Esophagus muscularis mucosa (tissue), 4 donors: ENCODE measurements around the gene DAB1. TPM values are rescaled to one million over a fixed set of nuclear protein-coding genes. Genes with fewer than 3 reads are reported as not detected.

Experiments
- DNase-seq: peaks from one replicate; pipeline ENCODE4 v3.0.0-alpha.2; 2017; ENCODE audit errors: extremely low spot score
- H3K27ac ChIP-seq, 4 donors: fragments of 200-600 bp; sonication (generic); replicated peaks in 1 of 4; 1 replicate in 3 of 4; 2 replicates in 1 of 4; pipeline ENCODE4 v1.5.1; 2016 to 2019; ENCODE audit warnings: mild to moderate bottlenecking in 1 of 4
- H3K27me3 ChIP-seq, 4 donors: fragments of 200-600 bp; sonication (generic); one replicate each; pipeline versions ENCODE4 v1.5.1 to v1.6.0; 2016 to 2019
- H3K36me3 ChIP-seq, 4 donors: fragments of 200-600 bp; sonication (generic); one replicate each; pipeline ENCODE4 v1.5.1; 2016 to 2019
- H3K4me1 ChIP-seq, 4 donors: fragments of 200-600 bp; sonication (generic); one replicate each; pipeline ENCODE4 v1.5.1; 2016 to 2019
- H3K4me3 ChIP-seq, 4 donors: fragments of 200-600 bp; sonication (generic); 1 replicate in 2 of 4; 2 replicates in 2 of 4; pipeline ENCODE4 v1.5.1; 2016 to 2019; ENCODE audit warnings: mild to moderate bottlenecking in 4 of 4, moderate library complexity in 1 of 4
- H3K9me3 ChIP-seq, 4 donors: fragments of 200-600 bp; sonication (generic); 1 replicate in 3 of 4; 2 replicates in 1 of 4; pipeline ENCODE4 v1.5.1; 2016 to 2019
- CTCF ChIP-seq, 3 experiments: fragments of 200-600 bp in 2 of 3; fragments of 450-650 bp in 1 of 3; sonication (generic) in 2 of 3; IDR thresholded peaks; one replicate each; pipeline ENCODE4 v1.5.1; 2017 to 2019; ENCODE audit warnings: antibody characterized with exemption in 3 of 3, mild to moderate bottlenecking in 2 of 3, moderate library complexity in 1 of 3
- EP300 ChIP-seq: sonication (generic); formaldehyde crosslinking; IDR thresholded peaks from one replicate; pipeline ENCODE4 v1.6.1; 2017; ENCODE audit warnings: antibody characterized with exemption
- POLR2A ChIP-seq: fragments of 450-650 bp; IDR thresholded peaks from one replicate; pipeline ENCODE4 v1.6.1; 2017; ENCODE audit warnings: antibody characterized with exemption, moderate library complexity, mild to moderate bottlenecking, low read depth
- POLR2AphosphoS5 ChIP-seq, 2 donors: sonication (generic); formaldehyde crosslinking; IDR thresholded peaks; one replicate each; pipeline ENCODE4 v1.6.1; 2017; ENCODE audit warnings: antibody characterized with exemption in 2 of 2
- WGBS: methylation state at CpG from one replicate; pipeline ENCODE4 v1.1.5; 2018; 5-methylcytosine and 5-hydroxymethylcytosine counted together
- intact Hi-C: fragments of 100-400 bp; cut with DNase I; formaldehyde crosslinking; loops from one replicate; pipeline ENCODE4 v1.15.1; 2023
- total RNA-seq, 4 donors: library from RNA; depleted of rRNA; stranded (reverse); fragments of >200 nt; gene quantifications; one replicate each; pipeline versions ENCODE4 v1.1.0 to v1.2.1, GENCODE V29; 2016

DAB1 gene
- total RNA-seq, 4 donors from 2014 or later = 0.26 to 1.3 (median 0.37) TPM

- Histone ChIP-seq H3K27me3 (no peaks in the 10 kb centered on the region), H3K4me1 (peaks cover 0 to 9% (median 0%) of the 10 kb centered on the region in 4 donors), H3K27ac (no peak overlapping the region), H3K4me3 (no peak overlapping the region), H3K36me3 (no peaks in the 10 kb centered on the region), H3K9me3 (no peaks in the 10 kb centered on the region)
- intact Hi-C loops = no loop called here
- 49% methylated on average over 4 of the region's 4 CpGs for WGBS
- no peak for TF ChIP-seq POLR2AphosphoS5 (IDR thresholded peaks at IDR 0.05)
- no peak for TF ChIP-seq EP300
- TF ChIP-seq POLR2A = no peak
- no peak for TF ChIP-seq CTCF (IDR thresholded peaks at IDR 0.05)
- no peak for DNase-seq
Measured at GRCh38 chr1:57118948-57119603, 304.8 kb downstream of the DAB1 start.

DNA sequence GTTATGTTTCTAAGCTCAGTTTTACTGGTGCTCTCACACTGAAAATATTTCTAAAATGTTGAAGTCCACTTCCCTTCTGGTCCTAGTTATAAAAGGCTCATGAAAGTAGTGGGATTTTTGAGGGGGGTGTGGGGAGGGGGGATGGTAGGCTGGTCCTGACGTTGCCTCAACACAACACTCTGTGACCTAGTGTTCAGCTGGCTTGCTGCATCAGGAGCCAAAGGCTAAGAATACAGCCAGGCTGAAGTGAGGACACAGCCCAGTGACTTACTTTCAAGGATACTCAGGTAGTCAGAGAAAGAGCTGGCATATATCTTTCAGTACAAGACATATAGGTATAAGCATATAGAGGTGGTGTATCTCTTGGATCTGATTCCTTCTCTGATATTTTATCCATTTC, 306.1 kb downstream of the DAB1 start:
- WGBS = 69% methylated on average over 1 of the region's 1 CpG
- intact Hi-C loops = no loop called here
- H3K27ac ChIP-seq = no peak overlapping the region
- H3K36me3 ChIP-seq = no peaks in the 10 kb centered on the region
- no peak for TF ChIP-seq EP300
- no peak for TF ChIP-seq CTCF (IDR thresholded peaks at IDR 0.05)
- TF ChIP-seq POLR2AphosphoS5 (IDR thresholded peaks at IDR 0.05) = no peak
- TF ChIP-seq POLR2A = no peak
- no peak overlapping the region for H3K4me3 ChIP-seq
- DNase-seq = no peak
- no peaks in the 10 kb centered on the region for H3K27me3 ChIP-seq
- no peaks in the 10 kb centered on the region for H3K9me3 ChIP-seq
- H3K4me1 ChIP-seq = peaks cover 0 to 9% (median 0%) of the 10 kb centered on the region in 4 donors

GRCh38 chr1:57116871-57117270, 307.0 kb downstream of the DAB1 start:
- 70% methylated on average over 4 of the region's 4 CpGs for WGBS
- peaks cover 0 to 9% (median 0%) of the 10 kb centered on the region in 4 donors for H3K4me1 ChIP-seq
- TF ChIP-seq POLR2AphosphoS5 (IDR thresholded peaks at IDR 0.05) = no peak
- TF ChIP-seq POLR2A = no peak
- no peak for TF ChIP-seq CTCF (IDR thresholded peaks at IDR 0.05)
- no peak for TF ChIP-seq EP300

DNA sequence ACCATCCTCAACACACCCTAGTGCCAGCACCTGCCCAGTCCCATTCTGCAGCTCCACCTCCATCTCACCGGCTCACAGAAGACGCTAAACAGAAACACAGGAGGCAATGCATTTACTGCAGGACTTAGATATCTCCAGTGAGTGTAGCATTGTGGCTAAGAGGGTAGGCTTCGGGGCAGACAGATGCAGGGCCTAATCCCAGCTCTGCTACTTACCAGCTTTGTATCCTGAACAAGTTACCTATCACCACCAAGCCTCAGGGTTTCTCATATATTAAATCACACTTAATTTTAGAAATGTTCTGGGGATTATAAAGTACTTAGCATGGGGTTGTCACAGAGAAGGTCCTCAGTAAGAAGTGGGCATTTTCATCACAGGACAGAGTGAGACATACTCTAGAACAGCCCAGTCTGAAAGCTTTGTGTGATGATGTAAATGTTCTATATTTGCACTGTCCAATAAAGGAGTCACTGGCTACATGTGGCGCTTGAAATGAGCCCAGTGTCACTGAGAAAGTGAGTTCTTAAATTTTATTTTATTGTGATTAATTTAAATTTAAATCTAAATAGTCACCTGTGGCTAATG, 308.7 kb downstream of the DAB1 start:
- DNase-seq = no peak
- no peaks in the 10 kb centered on the region for H3K9me3 ChIP-seq
- no peaks in the 10 kb centered on the region for H3K27me3 ChIP-seq
- peaks cover 0 to 9% (median 0%) of the 10 kb centered on the region in 4 donors for H3K4me1 ChIP-seq
- 98% methylated on average over 4 of the region's 4 CpGs for WGBS
- intact Hi-C loops = no loop called here
- H3K4me3 ChIP-seq = no peak overlapping the region
- H3K27ac ChIP-seq = no peak overlapping the region
- H3K36me3 ChIP-seq = no peaks in the 10 kb centered on the region
- TF ChIP-seq POLR2A (no peak), CTCF (IDR thresholded peaks at IDR 0.05) (no peak), EP300 (no peak), POLR2AphosphoS5 (IDR thresholded peaks at IDR 0.05) (no peak)

More at GRCh38 chr1:57116871-57117270, 307.0 kb downstream of the DAB1 start:
- no peaks in the 10 kb centered on the region for H3K36me3 ChIP-seq
- no peak for DNase-seq
- intact Hi-C loops = no loop called here
- no peak overlapping the region for H3K4me3 ChIP-seq
- no peaks in the 10 kb centered on the region for H3K27me3 ChIP-seq
- no peaks in the 10 kb centered on the region for H3K9me3 ChIP-seq
- no peak overlapping the region for H3K27ac ChIP-seq
